ENCODE measurements around the gene CTNNBIP1. TPM values are rescaled to one million over a fixed set of nuclear protein-coding genes. Genes with fewer than 3 reads are reported as not detected.
A peak's percentile ranks its signal among the peaks of the same experiment; 100 is the strongest.

Gene CTNNBIP1
- total and polyA plus RNA-seq, 2 donors from 2014 or later, result 21.9 to 26.4 TPM

DNA sequence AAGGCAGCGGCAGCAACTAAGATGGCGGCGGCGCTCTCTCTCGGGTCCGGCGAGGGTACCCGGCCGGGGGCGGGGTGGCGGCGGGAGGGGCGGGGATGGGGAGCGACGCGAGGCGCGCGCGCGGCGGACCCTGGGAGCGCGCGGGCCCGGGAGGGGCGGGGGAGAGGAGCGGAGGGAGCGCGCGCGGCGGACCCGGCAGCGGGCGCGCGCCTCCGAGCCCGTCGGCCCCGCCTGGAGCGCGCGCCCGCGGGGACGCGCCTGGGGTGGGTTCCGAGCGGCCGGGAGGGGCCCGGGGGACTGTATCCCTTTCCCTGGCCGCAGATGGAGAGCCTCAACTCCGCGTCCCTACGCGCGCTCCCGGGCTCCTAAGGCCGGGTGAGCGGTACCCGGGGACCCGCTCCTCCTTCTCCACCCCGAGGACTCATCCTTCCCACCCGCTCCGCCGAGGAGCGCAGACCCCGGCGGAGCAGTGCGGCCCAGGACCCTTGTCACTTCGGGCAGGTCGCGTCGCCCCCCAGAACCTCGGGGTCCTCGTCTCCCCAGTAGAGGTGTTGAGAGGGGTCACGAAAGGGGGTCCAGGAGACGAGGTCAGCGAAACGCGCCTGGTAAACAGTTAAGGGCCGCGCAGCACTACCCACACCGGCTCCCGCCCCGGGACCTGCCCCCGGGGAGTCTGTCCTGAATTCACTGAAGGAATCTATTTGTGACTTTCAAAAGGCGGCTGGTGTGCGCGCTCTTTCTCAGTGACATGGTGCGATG lies 85.9 kb downstream of the CTNNBIP1 start, which contains the start of gene CLSTN1:
TSS of gene CLSTN1 (minus strand) at position 23 of the 759 bp plus-strand sequence. CDS start 232 bp downstream, outside the sequence.
- DNase-seq, result peak; percentile 91 to 97 (median 94)
- H3K9me3 ChIP-seq (ENCODE audit: control insufficient read depth in 2 of 3, insufficient read depth in 1 of 3, low read length in 3 of 3), result no peaks in the 10 kb centered on the region
- TF ChIP-seq, protein P1, sequence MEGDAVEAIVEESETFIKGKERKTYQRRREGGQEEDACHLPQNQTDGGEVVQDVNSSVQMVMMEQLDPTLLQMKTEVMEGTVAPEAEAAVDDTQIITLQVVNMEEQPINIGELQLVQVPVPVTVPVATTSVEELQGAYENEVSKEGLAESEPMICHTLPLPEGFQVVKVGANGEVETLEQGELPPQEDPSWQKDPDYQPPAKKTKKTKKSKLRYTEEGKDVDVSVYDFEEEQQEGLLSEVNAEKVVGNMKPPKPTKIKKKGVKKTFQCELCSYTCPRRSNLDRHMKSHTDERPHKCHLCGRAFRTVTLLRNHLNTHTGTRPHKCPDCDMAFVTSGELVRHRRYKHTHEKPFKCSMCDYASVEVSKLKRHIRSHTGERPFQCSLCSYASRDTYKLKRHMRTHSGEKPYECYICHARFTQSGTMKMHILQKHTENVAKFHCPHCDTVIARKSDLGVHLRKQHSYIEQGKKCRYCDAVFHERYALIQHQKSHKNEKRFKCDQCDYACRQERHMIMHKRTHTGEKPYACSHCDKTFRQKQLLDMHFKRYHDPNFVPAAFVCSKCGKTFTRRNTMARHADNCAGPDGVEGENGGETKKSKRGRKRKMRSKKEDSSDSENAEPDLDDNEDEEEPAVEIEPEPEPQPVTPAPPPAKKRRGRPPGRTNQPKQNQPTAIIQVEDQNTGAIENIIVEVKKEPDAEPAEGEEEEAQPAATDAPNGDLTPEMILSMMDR (IDR thresholded peaks at IDR 0.05; ENCODE audit: borderline replicate concordance, extremely low read depth, insufficient read depth), result no peak
- peak within 1 kb of the TSS; percentile 67 to 80 (median 71) for H3K9ac ChIP-seq (ENCODE audit: low read length in 3 of 3)
- H3K27me3 ChIP-seq (ENCODE audit: control insufficient read depth, insufficient read depth, low read length), result no peaks in the 10 kb centered on the region
- H3K4me1 ChIP-seq (ENCODE audit: control insufficient read depth in 2 of 3, insufficient read depth in 2 of 3, low read depth in 1 of 3, low read length in 3 of 3), result peaks cover 0 to 24% (median 20%) of the 10 kb centered on the region in 3 donors
- H3K27ac ChIP-seq (ENCODE audit: low read depth in 2 of 2, low read length in 2 of 2), result peak within 1 kb of the TSS; percentile 78 to 81
- no peaks in the 10 kb centered on the region for H3K36me3 ChIP-seq (ENCODE audit: control insufficient read depth in 2 of 3, insufficient read depth in 3 of 3, low read length in 3 of 3)
- intact Hi-C loops (cut with DNase I), result no loop called here
- no peak for FAIRE-seq
- H3K4me3 ChIP-seq (ENCODE audit: low read length in 3 of 3), result peak within 1 kb of the TSS; percentile 80 to 91 (median 90)

DNA sequence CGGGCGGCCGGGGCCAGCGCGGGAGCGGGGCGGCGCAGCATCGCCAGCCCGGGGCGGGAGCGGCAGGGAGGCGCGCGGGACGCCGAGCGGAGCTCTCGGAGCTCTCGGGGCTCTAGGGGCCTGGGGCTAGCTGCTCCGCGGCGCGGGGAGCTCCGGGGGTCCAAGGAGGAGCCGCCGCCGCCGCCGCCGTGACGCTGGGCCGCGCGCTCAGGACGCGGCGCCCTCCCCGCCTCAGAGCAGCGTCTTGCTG lies 86.5 kb downstream of the CTNNBIP1 start:
- intact Hi-C loops (cut with DNase I), result no loop called here
- TF ChIP-seq, protein P1 (IDR thresholded peaks at IDR 0.05; ENCODE audit: borderline replicate concordance, extremely low read depth, insufficient read depth), result no peak
- Histone ChIP-seq H3K27me3 (ENCODE audit: control insufficient read depth, insufficient read depth, low read length) (no peaks in the 10 kb centered on the region), H3K36me3 (ENCODE audit: control insufficient read depth in 2 of 3, insufficient read depth in 3 of 3, low read length in 3 of 3) (no peaks in the 10 kb centered on the region), H3K9ac (ENCODE audit: low read length in 3 of 3) (no peak overlapping the region), H3K9me3 (ENCODE audit: control insufficient read depth in 2 of 3, insufficient read depth in 1 of 3, low read length in 3 of 3) (no peaks in the 10 kb centered on the region), H3K4me3 (ENCODE audit: low read length in 3 of 3) (peak overlapping the region in 1 of 3 donors; percentile 23), H3K4me1 (ENCODE audit: control insufficient read depth in 2 of 3, insufficient read depth in 2 of 3, low read depth in 1 of 3, low read length in 3 of 3) (peaks cover 0 to 24% (median 20%) of the 10 kb centered on the region in 3 donors), H3K27ac (ENCODE audit: low read depth in 2 of 2, low read length in 2 of 2) (peak overlapping the region; percentile 52 to 76)
- no peak for FAIRE-seq
- DNase-seq, result no peak

- Histone ChIP-seq H3K9ac (ENCODE audit: low read length in 3 of 3) (peak overlapping the region; percentile 49 to 80 (median 67)), H3K36me3 (ENCODE audit: control insufficient read depth in 2 of 3, insufficient read depth in 3 of 3, low read length in 3 of 3) (no peaks in the 10 kb centered on the region), H3K4me3 (ENCODE audit: low read length in 3 of 3) (peak overlapping the region; percentile 80 to 91 (median 90)), H3K27me3 (ENCODE audit: control insufficient read depth, insufficient read depth, low read length) (no peaks in the 10 kb centered on the region), H3K27ac (ENCODE audit: low read depth in 2 of 2, low read length in 2 of 2) (peak overlapping the region in 1 of 2 donors; percentile 76), H3K9me3 (ENCODE audit: control insufficient read depth in 2 of 3, insufficient read depth in 1 of 3, low read length in 3 of 3) (no peaks in the 10 kb centered on the region), H3K4me1 (ENCODE audit: control insufficient read depth in 2 of 3, insufficient read depth in 2 of 3, low read depth in 1 of 3, low read length in 3 of 3) (peaks cover 0 to 24% (median 20%) of the 10 kb centered on the region in 3 donors)
- intact Hi-C loops (cut with DNase I), result no loop called here
- TF ChIP-seq, protein P1 (IDR thresholded peaks at IDR 0.05; ENCODE audit: borderline replicate concordance, extremely low read depth, insufficient read depth), result no peak
- FAIRE-seq, result no peak
- DNase-seq, result peak; percentile 44 to 83 (median 62)
Observed at GRCh38 chr1:9822897-9823692, 87.0 kb downstream of the CTNNBIP1 start.
